ENCODE measurements around the gene BTG3.

BTG3 gene

GRCh38 chr21:17612565-17613241, at the start of gene BTG3:
Gene BTG3 (minus strand): TSS chr21:17612901. CDS start chr21:17609144, 3,757 bp downstream.
- TF ChIP-seq CTCF (IDR thresholded peaks at IDR 0.05; ENCODE audit: unreplicated experiment in 3 of 3): no peak
- Mint-ChIP-seq H3K27ac (peak within 1 kb of the TSS; percentile 90 to 98 (median 94)), H3K9me3 (no peaks in the 10 kb centered on the region), H3K27me3 (ENCODE audit: low read depth) (peaks cover 4% of the 10 kb centered on the region), H3K36me3 (ENCODE audit: low read depth) (peaks cover 14% of the 10 kb centered on the region), H3K4me1 (peaks cover 32% of the 10 kb centered on the region), H3K4me3 (peak within 1 kb of the TSS; percentile 88 to 98 (median 95))

- H3K27ac Mint-ChIP-seq: no peak overlapping the region
- H3K9me3 Mint-ChIP-seq: no peaks in the 10 kb centered on the region
- no peak overlapping the region for H3K4me3 Mint-ChIP-seq
- no peaks in the 10 kb centered on the region for H3K27me3 Mint-ChIP-seq (ENCODE audit: low read depth)
- TF ChIP-seq CTCF (IDR thresholded peaks at IDR 0.05; ENCODE audit: unreplicated experiment in 3 of 3): no peak
- H3K36me3 Mint-ChIP-seq (ENCODE audit: low read depth): no peaks in the 10 kb centered on the region
- no peaks in the 10 kb centered on the region for H3K4me1 Mint-ChIP-seq
These were observed 48.2 kb upstream of the BTG3 start for GRCh38 chr21:17660862-17661261.

- H3K27ac Mint-ChIP-seq: no peak overlapping the region
- TF ChIP-seq CTCF (IDR thresholded peaks at IDR 0.05; ENCODE audit: unreplicated experiment in 3 of 3): no peak
- no peaks in the 10 kb centered on the region for H3K9me3 Mint-ChIP-seq
- no peak overlapping the region for H3K4me3 Mint-ChIP-seq
- no peaks in the 10 kb centered on the region for H3K4me1 Mint-ChIP-seq
- H3K36me3 Mint-ChIP-seq (ENCODE audit: low read depth): no peaks in the 10 kb centered on the region
- no peaks in the 10 kb centered on the region for H3K27me3 Mint-ChIP-seq (ENCODE audit: low read depth)
These were observed 47.8 kb upstream of the BTG3 start for GRCh38 chr21:17660452-17660851.

- H3K4me1 Mint-ChIP-seq: no peaks in the 10 kb centered on the region
- no peaks in the 10 kb centered on the region for H3K9me3 Mint-ChIP-seq
- no peaks in the 10 kb centered on the region for H3K27me3 Mint-ChIP-seq (ENCODE audit: low read depth)
- H3K4me3 Mint-ChIP-seq: no peak overlapping the region
- TF ChIP-seq CTCF (IDR thresholded peaks at IDR 0.05; ENCODE audit: unreplicated experiment in 3 of 3): no peak
- H3K27ac Mint-ChIP-seq: no peak overlapping the region
- H3K36me3 Mint-ChIP-seq (ENCODE audit: low read depth): no peaks in the 10 kb centered on the region
These were observed 46.2 kb upstream of the BTG3 start for GRCh38 chr21:17658931-17659330.

- TF ChIP-seq CTCF (IDR thresholded peaks at IDR 0.05; ENCODE audit: unreplicated experiment in 3 of 3): no peak
- Mint-ChIP-seq H3K27me3 (ENCODE audit: low read depth) (peaks cover 4% of the 10 kb centered on the region), H3K36me3 (ENCODE audit: low read depth) (no peaks in the 10 kb centered on the region)
These were observed 38.8 kb upstream of the BTG3 start for GRCh38 chr21:17651526-17651925.

GRCh38 chr21:17650292-17650691, 37.6 kb upstream of the BTG3 start:
- Mint-ChIP-seq H3K4me3 (no peak overlapping the region), H3K27ac (no peak overlapping the region), H3K4me1 (no peaks in the 10 kb centered on the region), H3K9me3 (peaks cover 3% of the 10 kb centered on the region), H3K36me3 (ENCODE audit: low read depth) (no peaks in the 10 kb centered on the region), H3K27me3 (ENCODE audit: low read depth) (peaks cover 4% of the 10 kb centered on the region)
- no peak for TF ChIP-seq CTCF (IDR thresholded peaks at IDR 0.05; ENCODE audit: unreplicated experiment in 3 of 3)

More at GRCh38 chr21:17651526-17651925, 38.8 kb upstream of the BTG3 start:
- peaks cover 3% of the 10 kb centered on the region for H3K9me3 Mint-ChIP-seq
- no peaks in the 10 kb centered on the region for H3K4me1 Mint-ChIP-seq
- H3K4me3 Mint-ChIP-seq: no peak overlapping the region
- no peak overlapping the region for H3K27ac Mint-ChIP-seq

All from nephron (organoid).